Smooth muscle cell (in vitro differentiated cells): Measurements from ENCODE around the gene SLC4A9. TPM values are rescaled to one million over a fixed set of nuclear protein-coding genes. Genes with fewer than 3 reads are reported as not detected.

Experiments used
- DNase-seq: peaks from one replicate; lab custom pipeline; 2025; ENCODE audit not compliant: unreplicated experiment; lab: John Stamatoyannopoulos, UW
- H2AFZ ChIP-seq: fragments of 200-600 bp; sonication (generic); 2 replicates; pipeline ENCODE4 v1.6.0; 2016; ENCODE audit warnings: antibody characterized with exemption, low read depth, mild to moderate bottlenecking
- H3F3A ChIP-seq: fragments of 200-600 bp; sonication (generic); 2 replicates; pipeline ENCODE4 v1.6.0; 2017; ENCODE audit warnings: antibody characterized with exemption, low read depth
- H3K27ac ChIP-seq: fragments of 200-600 bp; sonication (generic); 2 replicates; pipeline ENCODE4 v1.5.1; 2016; ENCODE audit warnings: low read depth, mild to moderate bottlenecking
- H3K27me3 ChIP-seq: fragments of 200-600 bp; sonication (generic); 2 replicates; pipeline ENCODE4 v1.6.1; 2016; ENCODE audit warnings: low read depth, mild to moderate bottlenecking
- H3K36me3 ChIP-seq: fragments of 200-600 bp; sonication (generic); 2 replicates; pipeline ENCODE4 v1.5.1; 2016; ENCODE audit warnings: low read depth
- H3K4me1 ChIP-seq: fragments of 200-600 bp; sonication (generic); 2 replicates; pipeline ENCODE4 v1.5.1; 2016; ENCODE audit warnings: low read depth
- H3K4me2 ChIP-seq: fragments of 200-600 bp; sonication (generic); 2 replicates; pipeline ENCODE4 v1.6.0; 2016; ENCODE audit warnings: mild to moderate bottlenecking
- H3K4me3 ChIP-seq: fragments of 200-600 bp; sonication (generic); 2 replicates; pipeline ENCODE4 v1.5.1; 2016; ENCODE audit warnings: mild to moderate bottlenecking
- H3K79me2 ChIP-seq: fragments of 200-600 bp; sonication (generic); 2 replicates; pipeline ENCODE4 v1.6.0; 2016; ENCODE audit warnings: low read depth, mild to moderate bottlenecking
- H3K9ac ChIP-seq: fragments of 200-600 bp; sonication (generic); 2 replicates; pipeline ENCODE4 v1.6.0; 2016; ENCODE audit warnings: low read depth
- H3K9me3 ChIP-seq: fragments of 200-600 bp; sonication (generic); replicated peaks from 2 replicates; pipeline ENCODE4 v1.5.1; 2016; ENCODE audit warnings: low read depth
- H4K20me1 ChIP-seq: fragments of 200-600 bp; sonication (generic); 2 replicates; pipeline ENCODE4 v1.6.0; 2016; ENCODE audit warnings: low read depth
- CTCF ChIP-seq: fragments of 200-600 bp; sonication (generic); IDR thresholded peaks from 2 replicates; pipeline ENCODE4 v1.5.1; 2017; ENCODE audit warnings: borderline replicate concordance, mild to moderate bottlenecking, antibody characterized with exemption; ENCODE audit not compliant: insufficient read depth, poor library complexity, severe bottlenecking
- WGBS: methylation state at CpG from one replicate; pipeline ENCODE4 v1.1.7; 2016; ENCODE audit warnings: low lambda C conversion rate; 5-methylcytosine and 5-hydroxymethylcytosine counted together
- polyA plus RNA-seq: library from polyadenylated mRNA; unstranded; fragments of >200 nt; fragmentation: Nextera tagmentation; extraction: Ambion mirVana; gene quantifications from 2 replicates; pipeline ENCODE4 v1.2.1, GENCODE V29; 2016
- total RNA-seq: library from RNA; depleted of rRNA; stranded (reverse); fragments of >200 nt; gene quantifications from 2 replicates; pipeline ENCODE4 v1.2.3, GENCODE V29; 2014

SLC4A9 gene
- total and polyA plus RNA-seq, 2 experiments from 2014 or later, result not detected

DNA sequence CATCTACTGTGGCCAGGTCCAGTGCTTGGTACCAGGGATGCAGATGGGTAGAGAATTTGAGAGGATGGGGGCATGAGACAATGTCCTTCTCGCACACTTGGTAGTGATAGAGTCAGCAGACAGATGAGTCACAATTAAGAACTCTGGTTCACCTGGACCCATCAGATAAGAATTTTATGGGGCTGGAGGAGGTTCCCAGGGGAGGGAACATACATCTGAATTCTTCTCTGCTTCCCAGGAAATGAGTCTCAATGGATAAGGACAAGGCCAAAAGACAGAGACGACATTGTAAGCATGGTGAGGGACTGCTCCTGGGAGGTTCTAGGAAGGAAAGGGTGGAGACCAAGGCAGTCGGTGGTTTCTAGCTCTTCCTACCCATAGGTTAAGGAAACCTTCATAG lies 5.3 kb downstream of the SLC4A9 start:
- no peak for TF ChIP-seq CTCF
- Histone ChIP-seq H3K27me3 (no peaks in the 10 kb centered on the region), H4K20me1 (no peaks in the 10 kb centered on the region), H3K9ac (no peak overlapping the region), H3K4me3 (no peak overlapping the region), H3K36me3 (no peaks in the 10 kb centered on the region), H3K79me2 (no peaks in the 10 kb centered on the region), H3K9me3 (no peaks in the 10 kb centered on the region), H2AFZ (no peak overlapping the region), H3K4me2 (no peak overlapping the region), H3K27ac (no peak overlapping the region), H3K4me1 (no peaks in the 10 kb centered on the region), H3F3A (no peaks in the 10 kb centered on the region)
- no peak for DNase-seq
- 83% methylated on average over 3 of the region's 3 CpGs for WGBS

- H2AFZ ChIP-seq, result no peak overlapping the region
- no peak for TF ChIP-seq CTCF
- WGBS, result 97% methylated on average over 4 of the region's 4 CpGs
- H3K79me2 ChIP-seq, result no peaks in the 10 kb centered on the region
- H3K27me3 ChIP-seq, result no peaks in the 10 kb centered on the region
- no peak for DNase-seq
- no peaks in the 10 kb centered on the region for H3K36me3 ChIP-seq
- H4K20me1 ChIP-seq, result no peaks in the 10 kb centered on the region
- H3K27ac ChIP-seq, result no peak overlapping the region
- H3K4me2 ChIP-seq, result no peak overlapping the region
- no peak overlapping the region for H3K9ac ChIP-seq
- H3F3A ChIP-seq, result no peaks in the 10 kb centered on the region
- H3K4me3 ChIP-seq, result no peak overlapping the region
- no peaks in the 10 kb centered on the region for H3K4me1 ChIP-seq
- H3K9me3 ChIP-seq, result no peaks in the 10 kb centered on the region
Observed at GRCh38 chr5:140365941-140366340, 5.9 kb downstream of the SLC4A9 start.

DNA sequence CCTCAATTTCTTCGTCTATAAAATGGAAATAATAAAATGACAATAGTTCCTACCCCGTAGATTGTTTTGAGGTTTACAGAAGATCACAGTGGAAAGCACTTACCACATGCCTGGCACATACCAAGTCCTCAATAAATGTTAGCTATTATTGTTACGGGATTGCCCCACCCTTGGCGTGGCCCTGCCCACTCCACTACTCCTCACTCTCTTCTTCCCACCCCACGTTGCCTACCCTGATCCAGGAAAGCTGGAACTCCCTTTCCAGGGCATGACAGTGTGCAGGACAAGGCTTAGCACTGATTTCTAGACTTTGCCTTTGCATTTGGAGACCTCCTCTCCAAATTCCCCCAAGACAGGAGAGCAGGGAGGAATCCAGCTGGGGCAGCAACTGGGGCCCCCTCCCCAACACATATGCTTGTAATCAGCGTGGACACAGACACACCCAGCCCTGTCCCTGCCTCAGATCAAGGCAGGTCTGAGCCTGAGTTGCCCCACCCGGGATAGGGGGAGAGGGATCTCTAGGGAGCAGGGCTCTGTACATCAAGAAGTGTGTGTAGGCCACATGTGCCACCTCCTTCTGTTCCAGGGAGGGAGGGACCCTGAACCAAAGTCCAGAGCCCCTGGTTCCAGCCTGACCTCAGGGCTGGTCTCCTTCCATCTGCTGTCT lies 6.7 kb downstream of the SLC4A9 start:
- Histone ChIP-seq H3K27me3 (no peaks in the 10 kb centered on the region), H3K4me1 (no peaks in the 10 kb centered on the region), H3K36me3 (no peaks in the 10 kb centered on the region), H3K4me2 (no peak overlapping the region), H4K20me1 (no peaks in the 10 kb centered on the region), H3K79me2 (no peaks in the 10 kb centered on the region), H3F3A (no peaks in the 10 kb centered on the region), H3K4me3 (no peak overlapping the region), H3K9me3 (no peaks in the 10 kb centered on the region), H3K9ac (no peak overlapping the region), H3K27ac (no peak overlapping the region), H2AFZ (no peak overlapping the region)
- WGBS, result 85% methylated on average over 7 of the region's 7 CpGs
- DNase-seq, result no peak
- no peak for TF ChIP-seq CTCF

DNA sequence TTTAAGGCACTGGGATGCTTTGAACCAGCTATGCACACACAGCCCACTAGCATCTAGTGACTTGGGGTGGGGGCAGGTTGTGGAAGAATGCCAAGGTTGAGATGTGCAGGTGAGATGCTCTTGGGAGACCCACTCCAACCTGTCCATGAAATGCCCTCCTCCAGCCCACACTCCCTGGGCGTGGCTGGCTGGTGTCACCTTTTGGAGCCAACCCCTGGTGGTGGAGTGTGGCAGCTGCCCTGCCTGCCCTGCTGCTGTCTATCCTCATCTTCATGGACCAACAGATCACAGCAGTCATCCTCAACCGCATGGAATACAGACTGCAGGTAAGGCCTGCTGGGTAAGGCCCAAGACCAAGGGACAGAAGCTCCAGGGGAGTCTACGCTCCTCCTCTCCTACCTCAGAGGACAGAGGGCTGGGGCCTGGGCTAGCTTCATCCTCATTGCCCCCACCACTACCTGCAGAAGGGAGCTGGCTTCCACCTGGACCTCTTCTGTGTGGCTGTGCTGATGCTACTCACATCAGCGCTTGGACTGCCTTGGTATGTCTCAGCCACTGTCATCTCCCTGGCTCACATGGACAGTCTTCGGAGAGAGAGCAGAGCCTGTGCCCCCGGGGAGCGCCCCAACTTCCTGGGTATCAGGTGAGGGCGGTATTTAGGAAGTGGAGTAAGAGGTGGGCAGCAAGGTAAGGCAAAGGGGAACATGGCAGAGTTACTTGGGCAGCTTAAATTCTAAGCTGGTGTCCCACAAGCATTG lies 7.4 kb downstream of the SLC4A9 start:
- Histone ChIP-seq H3K36me3 (no peaks in the 10 kb centered on the region), H3K4me2 (no peak overlapping the region), H4K20me1 (no peaks in the 10 kb centered on the region), H2AFZ (no peak overlapping the region), H3K4me3 (no peak overlapping the region), H3K9ac (no peak overlapping the region), H3K27me3 (no peaks in the 10 kb centered on the region), H3K9me3 (no peaks in the 10 kb centered on the region), H3F3A (no peaks in the 10 kb centered on the region), H3K79me2 (no peaks in the 10 kb centered on the region), H3K27ac (no peak overlapping the region), H3K4me1 (no peaks in the 10 kb centered on the region)
- 85% methylated on average over 8 of the region's 8 CpGs for WGBS
- DNase-seq, result no peak
- TF ChIP-seq CTCF, result no peak
